Measurements from ENCODE around the gene NPIPB6. TPM values are rescaled to one million over a fixed set of nuclear protein-coding genes. Genes with fewer than 3 reads are reported as not detected.

The NPIPB6 gene
- total and polyA plus RNA-seq, 2 donors (not counting 1 experiment from before 2014, with no cell fraction given) = 2.1 to 5.8 TPM

- ChIA-PET POLR2A (interaction anchor here (0.7 kb wide), 1 partner anchor 1755 kb away, joined by 7 read pairs; no protein-coding TSS in a partner anchor), CTCF (no interaction called here)
- no peaks in the 10 kb centered on the region for H4K20me1 ChIP-seq (ENCODE audit: control insufficient read depth, insufficient read depth, low read length, poor library complexity, severe bottlenecking)
- Mint-ChIP-seq H3K4me3 (no peak overlapping the region), H3K9me3 (ENCODE audit: insufficient read depth) (peaks cover 3% of the 10 kb centered on the region), H3K27me3 (no peaks in the 10 kb centered on the region), H3K4me1 (peaks cover 26% of the 10 kb centered on the region), H3K27ac (no peak overlapping the region)
- TF ChIP-seq CTCF (IDR thresholded peaks at IDR 0.05) (no peak), EZH2 (IDR thresholded peaks at IDR 0.05; ENCODE audit: borderline replicate concordance, insufficient read depth, low read depth, low read length, poor library complexity, severe bottlenecking) (no peak)
- H3K4me3 ChIP-seq (ENCODE audit: control extremely low read depth in 1 of 5, extremely low read depth in 1 of 5, insufficient read depth in 1 of 5, low read depth in 2 of 5, low read length in 4 of 5) = no peak overlapping the region
- H3K9me3 ChIP-seq (ENCODE audit: control extremely low read depth in 1 of 3, control insufficient read depth in 2 of 3, insufficient read depth in 1 of 3, low read length in 2 of 3) = peaks cover 0 to 7% (median 0%) of the 10 kb centered on the region in 3 donors
- no peaks in the 10 kb centered on the region for H3K79me2 ChIP-seq (ENCODE audit: control insufficient read depth, insufficient read depth, low read length)
- no peak overlapping the region for H3K4me2 ChIP-seq (replicated peaks; ENCODE audit: low read depth, low read length, poor library complexity, severe bottlenecking)
- H3K36me3 ChIP-seq (replicated peaks in 1 of 2; ENCODE audit: control extremely low read depth in 1 of 2, control insufficient read depth in 1 of 2, extremely low read depth in 1 of 2, insufficient read depth in 2 of 2, low read length in 1 of 2) = no peaks in the 10 kb centered on the region
- 93% methylated on average over 11 of the region's 14 CpGs for WGBS (ENCODE audit: insufficient coverage)
- H2AFZ ChIP-seq (ENCODE audit: insufficient read depth, low read depth, low read length, poor library complexity, severe bottlenecking) = no peak overlapping the region
- intact Hi-C loops (cut with micrococcal nuclease) = no loop called here
- peaks cover 12 to 27% of the 10 kb centered on the region in 2 donors for H3K4me1 ChIP-seq (ENCODE audit: control insufficient read depth in 2 of 2, insufficient read depth in 2 of 2, low read length in 2 of 2)
- ATAC-seq (ENCODE audit: low read depth) = no peak
- no peak for DNase-seq
- no peak overlapping the region for H3K9ac ChIP-seq (ENCODE audit: low read length)
- no peak overlapping the region for H3K27ac ChIP-seq (ENCODE audit: low read length in 2 of 2)
- no peaks in the 10 kb centered on the region for H3K27me3 ChIP-seq (replicated peaks in 1 of 4; ENCODE audit: control extremely low read depth in 1 of 4, control insufficient read depth in 3 of 4, insufficient read depth in 4 of 4, low read length in 3 of 4)
These were observed 51.4 kb downstream of the NPIPB6 start for GRCh38 chr16:28311913-28312312.

- Mint-ChIP-seq H3K4me1 (peaks cover 25% of the 10 kb centered on the region), H3K27ac (no peak overlapping the region), H3K27me3 (no peaks in the 10 kb centered on the region), H3K9me3 (ENCODE audit: insufficient read depth) (peaks cover 3% of the 10 kb centered on the region), H3K4me3 (no peak overlapping the region)
- Histone ChIP-seq H2AFZ (ENCODE audit: insufficient read depth, low read depth, low read length, poor library complexity, severe bottlenecking) (no peak overlapping the region), H3K27ac (ENCODE audit: low read length in 2 of 2) (no peak overlapping the region), H3K4me1 (ENCODE audit: control insufficient read depth in 2 of 2, insufficient read depth in 2 of 2, low read length in 2 of 2) (peaks cover 12 to 24% of the 10 kb centered on the region in 2 donors), H3K4me3 (ENCODE audit: control extremely low read depth in 1 of 5, extremely low read depth in 1 of 5, insufficient read depth in 1 of 5, low read depth in 2 of 5, low read length in 4 of 5) (no peak overlapping the region), H4K20me1 (ENCODE audit: control insufficient read depth, insufficient read depth, low read length, poor library complexity, severe bottlenecking) (no peaks in the 10 kb centered on the region), H3K9me3 (ENCODE audit: control extremely low read depth in 1 of 3, control insufficient read depth in 2 of 3, insufficient read depth in 1 of 3, low read length in 2 of 3) (peaks cover 0 to 7% (median 0%) of the 10 kb centered on the region in 3 donors), H3K36me3 (replicated peaks in 1 of 2; ENCODE audit: control extremely low read depth in 1 of 2, control insufficient read depth in 1 of 2, extremely low read depth in 1 of 2, insufficient read depth in 2 of 2, low read length in 1 of 2) (no peaks in the 10 kb centered on the region), H3K27me3 (replicated peaks in 1 of 4; ENCODE audit: control extremely low read depth in 1 of 4, control insufficient read depth in 3 of 4, insufficient read depth in 4 of 4, low read length in 3 of 4) (no peaks in the 10 kb centered on the region), H3K79me2 (ENCODE audit: control insufficient read depth, insufficient read depth, low read length) (no peaks in the 10 kb centered on the region), H3K4me2 (replicated peaks; ENCODE audit: low read depth, low read length, poor library complexity, severe bottlenecking) (no peak overlapping the region), H3K9ac (ENCODE audit: low read length) (no peak overlapping the region)
- POLR2A ChIA-PET = interaction anchor here (0.7 kb wide), 1 partner anchor 1756 kb away, joined by 7 read pairs; no protein-coding TSS in a partner anchor
- no peak for ATAC-seq (ENCODE audit: low read depth)
- WGBS (ENCODE audit: insufficient coverage) = 100% methylated on average over 1 of the region's 4 CpGs
- DNase-seq = no peak
- TF ChIP-seq CTCF (IDR thresholded peaks at IDR 0.05) (no peak), EZH2 (IDR thresholded peaks at IDR 0.05; ENCODE audit: borderline replicate concordance, insufficient read depth, low read depth, low read length, poor library complexity, severe bottlenecking) (no peak)
- intact Hi-C loops (cut with micrococcal nuclease) = no loop called here
- CTCF ChIA-PET = interaction anchor here (1.3 kb wide), 1 partner anchor 10 kb away, joined by 3 read pairs; no protein-coding TSS in a partner anchor
These were observed 51.9 kb downstream of the NPIPB6 start for GRCh38 chr16:28311413-28311812.

All from B cell (primary cell).